HG02852 (cell line): ENCODE measurements around the gene ITIH3.

ENCODE experiments used
- ATAC-seq: cut with Tn5 transposase; IDR thresholded peaks from one replicate; pipeline ENCODE4 v1.9.1; 2021; ENCODE audit warnings: mild to moderate bottlenecking, moderate library complexity; ENCODE audit not compliant: unreplicated experiment

Gene ITIH3

GRCh38 chr3:52779011-52779836 lies 15.4 kb upstream of the ITIH3 start:
- peak; percentile 61 for ATAC-seq

- ATAC-seq: no peak
Observed at GRCh38 chr3:52779837-52780585, 14.6 kb upstream of the ITIH3 start.

GRCh38 chr3:52781741-52782140 lies 12.9 kb upstream of the ITIH3 start:
- ATAC-seq: no peak

- ATAC-seq: no peak
Observed at GRCh38 chr3:52782412-52783210, 12.0 kb upstream of the ITIH3 start.

GRCh38 chr3:52783211-52783555 lies 11.4 kb upstream of the ITIH3 start:
- ATAC-seq: no peak

GRCh38 chr3:52784021-52784621 lies 10.5 kb upstream of the ITIH3 start:
- ATAC-seq: no peak

GRCh38 chr3:52784931-52785590 lies 9.5 kb upstream of the ITIH3 start:
- no peak for ATAC-seq

- no peak for ATAC-seq
Observed at GRCh38 chr3:52786330-52787215, 8.0 kb upstream of the ITIH3 start.

- no peak for ATAC-seq
Observed at GRCh38 chr3:52787246-52787645, 7.3 kb upstream of the ITIH3 start.

- ATAC-seq: no peak
Observed at GRCh38 chr3:52787672-52788625, 6.6 kb upstream of the ITIH3 start.

- no peak for ATAC-seq
Observed at GRCh38 chr3:52788890-52789745, 5.5 kb upstream of the ITIH3 start.

- no peak for ATAC-seq
Observed at GRCh38 chr3:52789746-52790040, 4.9 kb upstream of the ITIH3 start.

- no peak for ATAC-seq
Observed at GRCh38 chr3:52790337-52790736, 4.3 kb upstream of the ITIH3 start.

- ATAC-seq: no peak
Observed at GRCh38 chr3:52790741-52791140, 3.9 kb upstream of the ITIH3 start.

- no peak for ATAC-seq
Observed at GRCh38 chr3:52791366-52791765, 3.2 kb upstream of the ITIH3 start.

GRCh38 chr3:52791928-52792327 lies 2.7 kb upstream of the ITIH3 start:
- no peak for ATAC-seq

GRCh38 chr3:52792413-52792812 lies 2.2 kb upstream of the ITIH3 start:
- no peak for ATAC-seq
